CD4-positive, alpha-beta T cell treated with Interleukin-15 for 1 hour (primary cell): ENCODE results near the gene RAD51AP1.

Source experiments
- DNase-seq: peaks from one replicate; pipeline ENCODE4 v3.0.0-alpha.2; 2020

The RAD51AP1 gene

GRCh38 chr12:4603421-4603820 is 64.7 kb downstream of the RAD51AP1 start:
- DNase-seq, result no peak

- DNase-seq, result no peak
These were observed 65.3 kb downstream of the RAD51AP1 start for GRCh38 chr12:4603946-4604345.

GRCh38 chr12:4604684-4605193 is 66.0 kb downstream of the RAD51AP1 start:
- peak; percentile 80 for DNase-seq

- no peak for DNase-seq
These were observed 68.4 kb downstream of the RAD51AP1 start for GRCh38 chr12:4607056-4607455.

GRCh38 chr12:4609071-4609470 is 70.4 kb downstream of the RAD51AP1 start:
- DNase-seq, result no peak
